Raji (cell line): Measurements from ENCODE around the gene KL.

Experiments
- POLR2A ChIP-seq: IDR thresholded peaks from 2 replicates; pipeline ENCODE4 v1.6.1; 2011; ENCODE audit warnings: low read depth, low read length, control low read depth; ENCODE audit not compliant: insufficient read depth

Gene KL

DNA sequence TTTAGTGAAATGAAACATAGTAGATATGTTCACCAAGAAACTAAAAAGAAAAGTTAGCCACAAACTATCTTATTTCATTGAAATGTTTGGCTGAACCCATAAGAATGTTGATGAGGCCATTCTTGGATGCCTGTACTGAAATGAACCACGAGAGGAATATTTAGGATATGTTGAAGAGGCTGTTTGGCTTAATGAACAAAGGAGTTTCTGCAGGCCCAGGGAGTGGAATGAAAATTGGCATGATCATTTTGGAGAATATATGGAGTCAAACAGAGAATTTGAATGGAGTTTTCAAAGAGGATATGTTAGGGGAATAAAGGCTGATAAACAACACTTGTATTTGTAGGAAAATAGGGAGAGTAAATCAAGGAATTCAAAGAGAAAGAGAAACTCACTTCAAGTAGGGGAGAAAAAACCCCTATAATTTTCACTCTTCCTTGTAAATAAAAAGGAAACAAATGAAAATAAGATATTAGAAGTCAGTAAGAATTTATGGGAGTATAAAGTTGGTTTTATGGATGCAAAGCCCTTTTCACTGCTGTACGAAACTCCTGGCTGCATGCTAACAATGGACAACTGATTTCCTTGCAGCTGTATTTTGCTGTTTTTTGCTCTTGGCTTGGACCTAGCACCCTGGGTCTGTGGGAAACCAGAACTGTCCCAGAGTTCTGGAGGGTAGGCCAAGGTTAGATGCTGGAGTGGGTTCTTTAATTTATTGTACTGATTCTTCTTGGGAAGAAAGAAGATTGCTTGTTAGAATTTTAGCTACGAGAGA, 36.5 kb downstream of the KL start:
- no peak for TF ChIP-seq POLR2A

DNA sequence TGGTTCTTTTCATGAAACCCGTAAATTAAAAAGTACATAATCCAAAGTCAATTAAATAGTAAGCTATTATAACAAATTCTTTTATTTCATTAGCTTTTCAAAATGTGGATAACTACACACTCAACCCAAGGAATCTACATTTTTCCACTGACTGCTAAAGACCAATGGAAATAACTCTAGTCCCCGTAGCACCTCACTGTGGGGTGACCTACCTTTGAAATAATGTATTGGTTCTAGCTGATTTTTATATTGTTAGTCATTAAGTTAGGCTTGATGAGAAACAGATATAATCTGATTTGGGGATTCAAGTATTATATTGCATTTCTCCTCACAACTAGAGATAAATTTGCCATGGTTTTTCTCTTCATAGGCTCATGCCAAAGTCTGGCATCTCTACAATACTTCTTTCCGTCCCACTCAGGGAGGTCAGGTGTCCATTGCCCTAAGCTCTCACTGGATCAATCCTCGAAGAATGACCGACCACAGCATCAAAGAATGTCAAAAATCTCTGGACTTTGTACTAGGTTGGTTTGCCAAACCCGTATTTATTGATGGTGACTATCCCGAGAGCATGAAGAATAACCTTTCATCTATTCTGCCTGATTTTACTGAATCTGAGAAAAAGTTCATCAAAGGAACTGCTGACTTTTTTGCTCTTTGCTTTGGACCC, 37.3 kb downstream of the KL start:
- no peak for TF ChIP-seq POLR2A

DNA sequence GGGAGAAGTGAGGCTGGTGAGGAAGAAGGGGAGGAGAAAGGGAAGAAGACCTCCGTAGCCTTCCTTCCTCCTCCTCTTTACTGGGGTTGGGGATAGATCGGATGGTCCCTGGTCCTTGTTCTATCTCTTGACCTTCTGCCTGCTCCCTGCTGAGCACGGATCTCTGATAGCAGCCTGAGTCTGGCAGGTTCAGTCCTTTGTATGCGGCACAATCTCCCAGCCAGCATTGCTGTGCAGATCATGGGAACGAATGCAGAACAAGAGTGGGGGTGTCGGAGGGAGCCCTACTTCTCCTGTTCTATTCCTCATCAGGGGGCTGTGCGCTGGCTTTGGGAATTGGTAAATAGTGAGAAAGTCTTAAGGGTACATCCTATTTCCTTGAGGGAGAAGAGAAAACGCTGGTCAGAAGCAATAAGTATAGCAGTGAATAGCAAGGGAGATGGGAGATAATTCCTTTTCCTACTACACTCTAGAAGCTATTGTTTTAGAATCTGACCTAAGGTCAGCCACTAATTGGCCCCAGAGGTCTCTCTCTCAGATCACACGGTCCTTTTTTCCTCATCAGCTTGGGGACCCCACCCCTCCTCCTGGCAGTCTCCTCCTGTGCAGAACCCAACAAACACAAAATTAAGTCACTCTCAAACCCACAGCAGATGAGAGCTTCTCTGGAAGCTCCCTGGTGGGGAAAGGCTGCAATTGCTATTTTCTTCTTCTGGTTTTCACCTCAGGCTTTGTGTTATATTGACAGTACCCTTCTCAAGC, 41.0 kb downstream of the KL start:
- TF ChIP-seq POLR2A = no peak

DNA sequence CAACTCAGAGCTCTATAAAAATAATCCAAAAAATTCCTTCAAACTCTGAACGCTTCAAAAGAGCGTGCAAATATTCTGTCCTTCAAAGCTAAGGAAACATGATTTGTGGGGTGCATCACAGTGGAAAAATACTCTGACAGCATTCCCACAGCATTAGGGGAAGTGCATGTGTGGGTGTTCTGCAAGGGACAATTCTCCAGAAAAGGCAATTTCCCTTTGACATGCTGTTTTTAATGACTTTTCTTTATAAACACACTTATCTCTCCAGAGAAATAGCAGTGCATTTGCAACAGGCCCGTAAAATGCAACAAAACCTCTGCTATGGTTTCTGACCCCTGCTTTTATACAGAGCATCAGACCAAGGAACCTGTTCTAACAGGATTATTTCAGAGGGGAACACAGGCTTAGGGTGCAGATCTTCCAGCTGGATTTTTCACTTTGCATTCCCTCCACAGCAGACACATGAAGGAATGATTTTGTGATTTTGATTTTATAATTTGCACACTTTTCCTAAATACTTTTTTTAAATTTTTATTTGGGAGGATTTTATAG, 42.6 kb downstream of the KL start:
- no peak for TF ChIP-seq POLR2A

DNA sequence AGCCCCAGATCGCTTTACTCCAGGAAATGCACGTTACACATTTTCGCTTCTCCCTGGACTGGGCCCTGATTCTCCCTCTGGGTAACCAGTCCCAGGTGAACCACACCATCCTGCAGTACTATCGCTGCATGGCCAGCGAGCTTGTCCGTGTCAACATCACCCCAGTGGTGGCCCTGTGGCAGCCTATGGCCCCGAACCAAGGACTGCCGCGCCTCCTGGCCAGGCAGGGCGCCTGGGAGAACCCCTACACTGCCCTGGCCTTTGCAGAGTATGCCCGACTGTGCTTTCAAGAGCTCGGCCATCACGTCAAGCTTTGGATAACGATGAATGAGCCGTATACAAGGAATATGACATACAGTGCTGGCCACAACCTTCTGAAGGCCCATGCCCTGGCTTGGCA, 44.6 kb downstream of the KL start:
- TF ChIP-seq POLR2A = no peak

DNA sequence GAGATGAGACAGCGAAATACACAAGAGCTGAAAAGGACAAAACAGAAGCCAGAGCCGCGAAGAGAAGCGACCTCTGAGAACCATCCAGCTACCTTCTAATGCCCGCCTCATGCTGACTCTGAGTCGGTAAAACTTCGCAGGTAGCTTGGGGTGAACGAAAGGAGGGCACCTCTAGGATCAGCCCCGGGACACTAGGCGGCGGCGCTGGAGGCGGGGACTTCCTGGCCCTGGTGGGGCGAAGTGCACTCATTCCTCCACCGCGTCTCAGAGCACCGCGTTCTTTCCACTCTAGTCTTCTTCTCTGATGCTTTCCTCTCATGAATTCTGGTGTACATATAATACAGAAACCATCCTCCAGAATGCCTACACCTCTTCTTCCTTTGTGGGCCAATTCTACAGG, 50.1 kb downstream of the KL start:
- no peak for TF ChIP-seq POLR2A

DNA sequence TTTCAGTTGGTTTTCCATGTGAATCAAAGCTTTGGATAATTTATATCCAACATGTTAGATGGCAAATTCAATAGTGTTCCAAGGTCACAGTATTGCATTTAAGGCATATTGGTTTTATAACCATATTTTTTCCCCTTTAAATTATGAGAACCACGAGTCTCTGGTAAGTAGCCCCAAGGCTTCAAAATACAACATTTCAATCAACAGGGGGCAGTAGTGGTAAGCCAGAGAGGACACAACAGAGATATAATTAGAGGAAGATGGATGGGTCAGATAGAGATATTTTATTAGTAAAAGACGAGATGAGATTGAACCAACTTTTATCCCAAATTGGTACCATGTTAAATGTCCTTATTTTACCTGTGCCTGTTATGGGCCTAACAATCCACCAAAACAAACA, 53.1 kb downstream of the KL start:
- TF ChIP-seq POLR2A = no peak

DNA sequence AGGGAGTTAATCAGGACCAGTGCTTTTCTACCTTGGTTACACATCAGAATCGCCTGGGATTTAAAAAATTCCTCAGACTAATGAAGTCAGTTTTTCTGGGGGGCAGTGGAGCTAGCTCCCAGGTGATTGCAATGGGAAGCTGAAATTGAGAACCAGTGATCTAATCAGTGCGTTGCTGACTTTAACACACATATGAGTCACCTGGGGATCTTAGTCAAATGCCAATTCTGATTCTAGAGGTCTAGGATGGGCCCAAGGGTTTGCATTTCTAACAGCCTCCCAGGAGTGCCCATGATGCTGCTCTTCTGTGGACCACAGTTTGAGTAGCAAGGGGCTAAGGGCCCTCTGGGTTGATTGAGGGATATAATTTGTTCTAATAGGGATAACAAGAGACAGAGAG, 54.5 kb downstream of the KL start:
- TF ChIP-seq POLR2A = no peak

DNA sequence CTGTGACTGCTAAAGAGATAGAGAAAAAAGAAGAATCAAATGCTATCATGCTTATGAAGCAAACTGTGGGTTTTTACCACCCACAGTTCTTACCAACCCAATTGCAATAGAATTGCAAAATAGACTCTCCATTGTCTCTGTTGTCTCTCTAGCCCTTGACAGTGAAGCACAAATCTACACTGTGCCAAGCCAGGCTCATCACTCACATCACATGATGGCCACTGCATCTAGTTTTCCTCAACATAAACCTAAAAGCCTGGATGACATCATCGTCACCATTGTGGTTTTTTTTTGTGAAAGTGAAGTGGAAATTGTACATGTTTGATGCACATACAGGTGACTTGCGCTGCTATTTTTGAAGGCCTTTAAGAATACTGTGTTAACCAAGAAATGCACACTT, 56.1 kb downstream of the KL start:
- no peak for TF ChIP-seq POLR2A

DNA sequence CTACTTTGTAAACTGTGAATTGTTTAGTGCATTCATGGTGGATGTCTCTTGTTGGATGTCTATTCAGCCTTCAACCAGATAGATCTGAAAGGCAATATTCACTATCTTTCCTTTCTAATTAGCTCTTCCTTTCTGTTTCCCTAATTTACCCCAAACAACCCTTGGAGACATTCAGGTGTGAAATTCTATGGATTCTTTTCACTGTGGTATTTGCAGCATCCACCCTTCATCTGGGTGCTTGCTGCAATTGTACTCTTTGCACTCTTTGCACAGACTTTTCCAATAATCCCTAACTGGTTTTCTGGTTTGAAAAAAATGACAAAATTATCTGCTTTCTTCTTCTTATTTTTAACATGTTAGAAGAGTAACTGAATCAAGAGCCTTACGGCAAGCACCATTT, 56.5 kb downstream of the KL start:
- TF ChIP-seq POLR2A = no peak

DNA sequence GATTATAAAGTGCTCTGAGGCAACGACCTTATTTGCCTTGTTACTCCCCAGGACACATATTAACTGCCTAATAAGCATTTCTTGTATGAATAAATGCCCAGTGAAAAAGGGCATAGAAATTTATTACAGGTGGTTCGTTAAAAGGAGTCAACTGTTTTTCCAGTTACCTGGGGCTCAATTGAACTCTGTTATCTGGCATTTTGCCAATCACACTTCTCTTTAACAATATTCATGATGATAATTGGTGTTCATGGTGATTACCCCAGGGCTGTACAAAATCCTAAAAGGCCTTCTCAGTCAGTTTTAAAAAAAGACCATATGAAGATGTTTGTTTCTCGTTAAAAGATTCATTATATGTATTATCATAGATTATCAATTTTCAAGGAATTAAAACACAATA, 57.1 kb downstream of the KL start:
- no peak for TF ChIP-seq POLR2A

DNA sequence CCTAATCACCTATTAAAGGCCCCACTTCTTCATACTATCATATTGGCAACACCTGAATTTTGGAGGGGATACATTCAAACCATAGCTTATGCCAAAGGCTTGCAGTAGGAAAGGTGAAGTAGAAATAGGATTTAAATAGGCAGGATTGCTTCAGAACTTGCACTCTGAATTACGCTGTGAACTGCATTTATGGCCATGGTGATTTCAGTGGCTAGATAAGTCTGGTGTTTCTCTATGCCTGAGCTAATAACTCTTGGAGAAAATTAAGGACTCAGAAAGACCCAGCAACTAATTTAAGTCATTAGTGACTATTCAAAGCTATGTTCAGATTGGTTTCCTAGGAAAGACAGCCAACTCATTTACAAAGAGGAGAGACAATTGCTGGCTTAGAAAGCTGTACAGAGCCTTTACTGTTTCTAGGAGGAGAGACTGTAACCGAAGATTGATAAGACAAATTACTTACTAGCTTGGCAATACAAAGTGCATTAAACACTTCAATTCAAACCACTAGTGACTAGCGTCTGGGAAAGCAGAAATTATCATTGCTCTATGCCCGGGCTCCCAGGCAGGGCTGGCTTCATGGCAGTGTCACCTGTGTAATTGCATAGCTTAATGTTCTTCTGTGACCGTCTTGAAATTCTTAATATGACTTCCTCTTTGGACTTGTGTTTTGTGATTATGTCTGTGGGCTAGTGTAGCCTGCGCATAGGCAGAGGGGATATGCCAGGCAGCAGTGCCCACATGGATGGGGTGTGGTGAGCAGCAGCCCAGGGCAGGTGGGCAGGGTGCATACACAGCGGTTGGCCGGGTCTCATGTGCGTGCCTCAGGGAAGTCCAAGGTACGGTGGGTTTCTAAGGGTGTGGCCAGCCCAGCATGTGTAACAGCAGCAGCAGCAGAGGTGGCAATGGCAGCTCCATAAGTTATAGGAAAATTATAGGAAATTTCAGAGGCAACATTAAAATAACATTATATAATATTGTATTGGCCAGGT, 60.1 kb downstream of the KL start:
- TF ChIP-seq POLR2A = no peak

DNA sequence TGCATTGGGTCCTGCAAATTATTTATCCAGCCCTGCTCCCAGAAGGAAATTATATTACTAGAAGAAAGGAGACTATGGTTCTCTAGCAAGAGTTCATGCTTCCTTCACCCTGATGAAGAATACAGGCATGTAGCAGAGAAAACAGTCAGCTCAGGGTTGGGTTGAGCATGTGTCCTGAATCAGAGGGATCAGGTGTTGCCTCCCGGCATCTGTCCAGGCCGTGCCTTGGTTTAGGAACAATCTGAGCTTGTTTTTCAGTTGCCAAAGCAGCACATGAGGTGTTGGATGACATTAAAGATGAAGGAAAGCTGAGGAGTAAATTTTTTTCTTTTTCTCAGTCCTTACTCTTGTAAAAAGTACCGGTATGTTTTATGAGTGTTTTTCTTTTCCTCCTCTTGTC, 62.0 kb downstream of the KL start:
- no peak for TF ChIP-seq POLR2A

DNA sequence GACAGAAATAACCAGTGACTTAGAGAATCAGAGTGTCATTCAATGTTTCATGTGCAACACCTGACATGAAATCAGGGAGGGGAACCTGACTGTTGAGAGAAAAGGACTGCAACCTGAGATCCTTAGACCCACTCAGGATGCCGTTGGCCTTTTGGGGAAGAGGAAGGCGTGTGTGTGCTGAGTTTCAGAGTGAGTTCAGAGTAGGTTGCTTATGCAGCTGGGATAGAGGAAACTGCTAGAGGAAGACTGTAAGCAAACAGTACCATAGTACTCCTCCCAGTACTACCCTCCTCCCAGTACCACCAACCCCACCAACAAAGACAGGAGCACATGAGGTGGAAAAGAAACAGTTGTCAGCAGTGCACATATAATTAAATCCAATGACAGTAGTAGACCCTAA, 63.7 kb downstream of the KL start:
- no peak for TF ChIP-seq POLR2A
